HCT116 (cell line): ENCODE data around the gene ELOVL5.

Source experiments
- EZH2phosphoT487 ChIP-seq: fragments of 200-600 bp; IDR thresholded peaks from 2 replicates; pipeline ENCODE4 v1.6.1; 2018; ENCODE audit warnings: antibody characterized with exemption, borderline replicate concordance
- POLR2A ChIP-seq: IDR thresholded peaks from 2 replicates; pipeline ENCODE4 v1.7.0; 2011; ENCODE audit warnings: borderline replicate concordance; ENCODE audit not compliant: insufficient read depth, insufficient read length; ENCODE audit errors: extremely low read depth
- POLR2AphosphoS5 ChIP-seq: IDR thresholded peaks from 2 replicates; pipeline ENCODE4 v1.6.1; 2011; ENCODE audit warnings: mild to moderate bottlenecking, low read depth, low read length, moderate library complexity
- TF ChIP-seq, protein P1 (sequence below), 3 experiments: fragments of 200-600 bp in 1 of 3; sonication (generic) in 1 of 3; IDR thresholded peaks in 2 of 3; conservative IDR thresholded peaks in 1 of 3; 2 replicates each; pipeline ENCODE4 v1.5.1; 2012 to 2017; ENCODE audit warnings: low read depth in 2 of 3, low read length in 2 of 3, antibody characterized with exemption in 1 of 3, borderline replicate concordance in 1 of 3, control low read depth in 1 of 3, mild to moderate bottlenecking in 1 of 3, mixed read lengths in 1 of 3, mixed run types in 1 of 3, moderate library complexity in 1 of 3; ENCODE audit not compliant: insufficient read depth in 1 of 3
- TF ChIP-seq, protein P2 (sequence below): IDR thresholded peaks from 2 replicates; pipeline ENCODE4 v1.6.1; 2011; ENCODE audit warnings: mild to moderate bottlenecking, low read length, moderate library complexity; ENCODE audit not compliant: insufficient replicate concordance; ENCODE audit errors: extremely low read depth

DNA sequence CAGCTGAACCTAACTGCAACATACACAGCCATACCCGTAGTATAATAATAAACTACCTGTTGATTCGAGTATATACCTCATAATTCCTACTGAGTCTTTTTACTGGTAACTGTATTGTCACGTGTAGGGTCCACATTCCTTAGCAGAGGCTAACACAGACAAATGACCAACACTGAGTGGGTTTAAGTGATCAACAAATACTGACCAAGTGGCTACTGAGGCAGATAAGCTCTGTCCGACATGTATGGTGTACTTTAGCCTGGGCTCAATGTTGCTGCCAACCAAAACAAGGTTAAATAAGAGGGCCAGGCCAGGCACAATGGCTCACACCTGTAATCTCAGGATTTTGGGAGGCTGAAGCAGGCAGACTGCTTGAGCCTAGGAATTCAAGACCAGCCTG, 12.7 kb downstream of the ELOVL5 start:
- TF ChIP-seq POLR2AphosphoS5 (no peak), POLR2A (no peak), EZH2phosphoT487 (no peak)
- TF ChIP-seq, protein P1, sequence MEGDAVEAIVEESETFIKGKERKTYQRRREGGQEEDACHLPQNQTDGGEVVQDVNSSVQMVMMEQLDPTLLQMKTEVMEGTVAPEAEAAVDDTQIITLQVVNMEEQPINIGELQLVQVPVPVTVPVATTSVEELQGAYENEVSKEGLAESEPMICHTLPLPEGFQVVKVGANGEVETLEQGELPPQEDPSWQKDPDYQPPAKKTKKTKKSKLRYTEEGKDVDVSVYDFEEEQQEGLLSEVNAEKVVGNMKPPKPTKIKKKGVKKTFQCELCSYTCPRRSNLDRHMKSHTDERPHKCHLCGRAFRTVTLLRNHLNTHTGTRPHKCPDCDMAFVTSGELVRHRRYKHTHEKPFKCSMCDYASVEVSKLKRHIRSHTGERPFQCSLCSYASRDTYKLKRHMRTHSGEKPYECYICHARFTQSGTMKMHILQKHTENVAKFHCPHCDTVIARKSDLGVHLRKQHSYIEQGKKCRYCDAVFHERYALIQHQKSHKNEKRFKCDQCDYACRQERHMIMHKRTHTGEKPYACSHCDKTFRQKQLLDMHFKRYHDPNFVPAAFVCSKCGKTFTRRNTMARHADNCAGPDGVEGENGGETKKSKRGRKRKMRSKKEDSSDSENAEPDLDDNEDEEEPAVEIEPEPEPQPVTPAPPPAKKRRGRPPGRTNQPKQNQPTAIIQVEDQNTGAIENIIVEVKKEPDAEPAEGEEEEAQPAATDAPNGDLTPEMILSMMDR (IDR thresholded peaks at IDR 0.05 in 2 of 3, conservative IDR thresholded peaks at IDR 0.05 in 1 of 3; ENCODE audit: borderline replicate concordance in 1 of 3, insufficient read depth in 1 of 3, low read depth in 2 of 3, low read length in 2 of 3), result no peak
- TF ChIP-seq, protein P2, sequence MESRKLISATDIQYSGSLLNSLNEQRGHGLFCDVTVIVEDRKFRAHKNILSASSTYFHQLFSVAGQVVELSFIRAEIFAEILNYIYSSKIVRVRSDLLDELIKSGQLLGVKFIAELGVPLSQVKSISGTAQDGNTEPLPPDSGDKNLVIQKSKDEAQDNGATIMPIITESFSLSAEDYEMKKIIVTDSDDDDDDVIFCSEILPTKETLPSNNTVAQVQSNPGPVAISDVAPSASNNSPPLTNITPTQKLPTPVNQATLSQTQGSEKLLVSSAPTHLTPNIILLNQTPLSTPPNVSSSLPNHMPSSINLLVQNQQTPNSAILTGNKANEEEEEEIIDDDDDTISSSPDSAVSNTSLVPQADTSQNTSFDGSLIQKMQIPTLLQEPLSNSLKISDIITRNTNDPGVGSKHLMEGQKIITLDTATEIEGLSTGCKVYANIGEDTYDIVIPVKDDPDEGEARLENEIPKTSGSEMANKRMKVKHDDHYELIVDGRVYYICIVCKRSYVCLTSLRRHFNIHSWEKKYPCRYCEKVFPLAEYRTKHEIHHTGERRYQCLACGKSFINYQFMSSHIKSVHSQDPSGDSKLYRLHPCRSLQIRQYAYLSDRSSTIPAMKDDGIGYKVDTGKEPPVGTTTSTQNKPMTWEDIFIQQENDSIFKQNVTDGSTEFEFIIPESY, result no peak
